Lower lobe of right lung (tissue), 2 donors: ENCODE data around the gene CRB3. TPM values are rescaled to one million over a fixed set of nuclear protein-coding genes. Genes with fewer than 3 reads are reported as not detected.

Experiments used
- ATAC-seq, 2 donors: fragments of 200-7000 bp; cut with Tn5 transposase; one replicate each; pipeline ENCODE4 v1.9.1; 2020 to 2022; ENCODE audit warnings: mild to moderate bottlenecking in 2 of 2, moderate library complexity in 2 of 2
- DNase-seq: peaks from one replicate; pipeline ENCODE4 v3.0.0-alpha.2; 2020
- H3K27ac ChIP-seq: fragments of 200-600 bp; one replicate; pipeline ENCODE4 v1.8.0; 2022
- H3K27me3 ChIP-seq: fragments of 200-600 bp; one replicate; pipeline ENCODE4 v1.8.0; 2022; ENCODE audit warnings: low read depth
- H3K36me3 ChIP-seq: fragments of 200-600 bp; one replicate; pipeline ENCODE4 v1.8.0; 2022; ENCODE audit warnings: mild to moderate bottlenecking
- H3K4me1 ChIP-seq: fragments of 200-600 bp; one replicate; pipeline ENCODE4 v1.8.0; 2022
- H3K4me3 ChIP-seq: fragments of 200-600 bp; one replicate; pipeline ENCODE4 v1.8.0; 2022; ENCODE audit warnings: mild to moderate bottlenecking
- H3K9me3 ChIP-seq: fragments of 200-600 bp; one replicate; pipeline ENCODE4 v1.8.0; 2022
- intact Hi-C: fragments of 100-400 bp; cut with DNase I; formaldehyde crosslinking; loops from one replicate; pipeline ENCODE4 v1.11.0; 2022
- total RNA-seq: library from RNA; stranded (reverse); fragmentation: NEBNext Ultra II Directional; extraction: Animal tissue kit (Norgen Biotek cat#: 25700); gene quantifications from one replicate; pipeline ENCODE4 v1.2.1, GENCODE V29; 2021
- TF ChIP-seq, protein P1 (sequence below): fragments of 200-600 bp; IDR thresholded peaks from one replicate; pipeline ENCODE4 v1.8.0; 2022; ENCODE audit warnings: antibody characterized with exemption, mild to moderate bottlenecking
- donor health status: DM: no; HTN: yes; CAD: no; lungs with severe emphysema.

The CRB3 gene
- total RNA-seq, 1 donor from 2014 or later: 36.3 TPM

DNA sequence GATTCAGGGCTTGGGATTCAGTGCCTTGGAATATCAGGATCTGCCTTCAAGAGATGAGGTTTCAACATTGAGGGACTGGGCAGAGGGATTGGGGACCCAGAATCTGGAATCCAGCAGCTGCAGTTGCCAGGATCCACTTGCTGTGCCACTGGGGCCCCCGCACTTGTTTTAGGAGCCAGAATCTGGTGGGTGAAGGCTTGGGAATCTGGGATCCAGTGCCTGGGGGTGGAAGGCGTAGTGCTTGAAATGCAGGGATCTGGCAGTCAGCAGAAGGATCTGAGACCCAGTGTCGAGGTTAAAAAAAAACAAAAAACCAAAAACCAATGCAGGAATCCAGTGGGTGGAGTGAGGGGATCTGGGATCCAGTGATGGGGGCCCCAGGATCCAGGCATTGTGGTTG lies 23.2 kb upstream of the CRB3 start:
- no peaks in the 10 kb centered on the region for H3K9me3 ChIP-seq
- no peak for DNase-seq
- H3K27ac ChIP-seq: no peak overlapping the region
- ATAC-seq: no peak
- H3K27me3 ChIP-seq: no peaks in the 10 kb centered on the region
- TF ChIP-seq, protein P1, sequence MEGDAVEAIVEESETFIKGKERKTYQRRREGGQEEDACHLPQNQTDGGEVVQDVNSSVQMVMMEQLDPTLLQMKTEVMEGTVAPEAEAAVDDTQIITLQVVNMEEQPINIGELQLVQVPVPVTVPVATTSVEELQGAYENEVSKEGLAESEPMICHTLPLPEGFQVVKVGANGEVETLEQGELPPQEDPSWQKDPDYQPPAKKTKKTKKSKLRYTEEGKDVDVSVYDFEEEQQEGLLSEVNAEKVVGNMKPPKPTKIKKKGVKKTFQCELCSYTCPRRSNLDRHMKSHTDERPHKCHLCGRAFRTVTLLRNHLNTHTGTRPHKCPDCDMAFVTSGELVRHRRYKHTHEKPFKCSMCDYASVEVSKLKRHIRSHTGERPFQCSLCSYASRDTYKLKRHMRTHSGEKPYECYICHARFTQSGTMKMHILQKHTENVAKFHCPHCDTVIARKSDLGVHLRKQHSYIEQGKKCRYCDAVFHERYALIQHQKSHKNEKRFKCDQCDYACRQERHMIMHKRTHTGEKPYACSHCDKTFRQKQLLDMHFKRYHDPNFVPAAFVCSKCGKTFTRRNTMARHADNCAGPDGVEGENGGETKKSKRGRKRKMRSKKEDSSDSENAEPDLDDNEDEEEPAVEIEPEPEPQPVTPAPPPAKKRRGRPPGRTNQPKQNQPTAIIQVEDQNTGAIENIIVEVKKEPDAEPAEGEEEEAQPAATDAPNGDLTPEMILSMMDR: no peak
- H3K4me3 ChIP-seq: no peak overlapping the region
- no peaks in the 10 kb centered on the region for H3K36me3 ChIP-seq
- H3K4me1 ChIP-seq: no peaks in the 10 kb centered on the region
- intact Hi-C loops: no loop called here

GRCh38 chr19:6442087-6442688 lies 21.9 kb upstream of the CRB3 start:
- ATAC-seq (no peak), DNase-seq (no peak)
- intact Hi-C loops: no loop called here
- TF ChIP-seq, protein P1: no peak
- H3K27me3 ChIP-seq: no peaks in the 10 kb centered on the region
- H3K36me3 ChIP-seq: no peaks in the 10 kb centered on the region
- no peak overlapping the region for H3K4me3 ChIP-seq
- H3K27ac ChIP-seq: no peak overlapping the region
- no peaks in the 10 kb centered on the region for H3K9me3 ChIP-seq
- H3K4me1 ChIP-seq: no peaks in the 10 kb centered on the region

GRCh38 chr19:6443986-6444385 lies 20.1 kb upstream of the CRB3 start:
- ATAC-seq: no peak

GRCh38 chr19:6446452-6446851 lies 17.6 kb upstream of the CRB3 start:
- H3K4me1 ChIP-seq: no peaks in the 10 kb centered on the region
- DNase-seq (no peak), ATAC-seq (no peak)
- TF ChIP-seq, protein P1: no peak
- no peaks in the 10 kb centered on the region for H3K9me3 ChIP-seq
- H3K4me3 ChIP-seq: no peak overlapping the region
- H3K36me3 ChIP-seq: no peaks in the 10 kb centered on the region
- intact Hi-C loops: no loop called here
- no peaks in the 10 kb centered on the region for H3K27me3 ChIP-seq
- H3K27ac ChIP-seq: no peak overlapping the region

More at GRCh38 chr19:6443986-6444385, 20.1 kb upstream of the CRB3 start:
- Histone ChIP-seq H3K36me3 (no peaks in the 10 kb centered on the region), H3K27me3 (no peaks in the 10 kb centered on the region), H3K4me1 (no peaks in the 10 kb centered on the region), H3K9me3 (no peaks in the 10 kb centered on the region), H3K27ac (no peak overlapping the region), H3K4me3 (no peak overlapping the region)
- no peak for DNase-seq
- intact Hi-C loops: no loop called here
- TF ChIP-seq, protein P1: no peak

DNA sequence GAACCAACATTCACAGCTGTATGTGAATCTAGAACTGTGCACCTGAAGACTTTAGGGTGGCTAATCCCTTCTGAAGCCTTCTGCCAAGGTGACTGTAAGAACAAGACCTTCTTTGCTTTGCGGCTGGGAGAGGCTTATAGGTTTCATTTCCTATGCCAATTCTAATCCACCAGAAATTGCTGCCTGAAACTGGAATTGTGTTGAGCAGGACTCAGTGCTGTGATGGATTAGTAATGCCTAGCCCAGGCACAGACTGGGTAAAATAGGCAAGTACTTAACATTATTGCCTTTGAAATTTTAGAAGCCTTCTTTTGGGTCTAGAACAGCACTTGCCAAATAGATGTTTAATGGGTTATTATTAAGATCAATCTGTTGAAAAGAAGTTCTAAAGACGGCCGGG lies 16.0 kb upstream of the CRB3 start:
- Histone ChIP-seq H3K27me3 (no peaks in the 10 kb centered on the region), H3K4me1 (no peaks in the 10 kb centered on the region), H3K36me3 (no peaks in the 10 kb centered on the region), H3K27ac (no peak overlapping the region), H3K9me3 (no peaks in the 10 kb centered on the region), H3K4me3 (no peak overlapping the region)
- DNase-seq (no peak), ATAC-seq (no peak)
- intact Hi-C loops: no loop called here
- TF ChIP-seq, protein P1: no peak
